H1 (cell line): ENCODE results near the gene GRP. TPM values are rescaled to one million over a fixed set of nuclear protein-coding genes. Genes with fewer than 3 reads are reported as not detected.

ENCODE experiments used
- CTCF ChIA-PET: fragments of 300-600 bp; sonication (Branson Sonifier 250); formaldehyde crosslinking; loops from one replicate; lab custom pipeline; 2021; ENCODE audit not compliant: partially characterized antibody; lab: Charles Lee
- POLR2A ChIA-PET: fragments of 300-600 bp; sonication (Branson Sonifier 250); formaldehyde crosslinking; loops from one replicate; lab custom pipeline; 2021; ENCODE audit warnings: inconsistent platforms; ENCODE audit not compliant: partially characterized antibody; lab: Charles Lee
- DNase-seq, 2 experiments: peaks; one replicate each; pipeline versions ENCODE4 v3.0.0 to v3.0.0-alpha.2; 2010 to 2022; ENCODE audit warnings: low spot score in 2 of 2, low read depth in 1 of 2, mixed read lengths in 1 of 2
- FAIRE-seq: peaks from 2 replicates; lab custom pipeline; 2011; peaks lifted over from hg19 to GRCh38; lab: Jason Lieb, UNC
- H2AFZ ChIP-seq: 2 replicates; pipeline ENCODE4 v1.8.1; 2012; ENCODE audit warnings: low read length, inconsistent platforms
- H2AK5ac ChIP-seq: 2 replicates; pipeline ENCODE4 v1.6.1; 2013; ENCODE audit warnings: low read depth, low read length
- H2BK120ac ChIP-seq: replicated peaks from 2 replicates; pipeline ENCODE3; 2013; ENCODE audit warnings: low read depth, low read length, inconsistent platforms
- H2BK12ac ChIP-seq: 2 replicates; pipeline ENCODE4 v1.6.1; 2013; ENCODE audit warnings: low read depth, low read length
- H2BK15ac ChIP-seq: 2 replicates; pipeline ENCODE4 v1.6.1; 2013; ENCODE audit warnings: low read length
- H2BK20ac ChIP-seq: 2 replicates; pipeline ENCODE4 v1.6.1; 2013; ENCODE audit warnings: low read length
- H2BK5ac ChIP-seq: 2 replicates; pipeline ENCODE4 v1.6.1; 2013; ENCODE audit warnings: low read depth, low read length
- H3K14ac ChIP-seq: 2 replicates; pipeline ENCODE4 v1.6.1; 2013; ENCODE audit warnings: inconsistent platforms; ENCODE audit not compliant: insufficient read length
- H3K18ac ChIP-seq: 2 replicates; pipeline ENCODE4 v1.6.1; 2013; ENCODE audit warnings: low read length; ENCODE audit errors: extremely low read depth
- H3K23ac ChIP-seq: 2 replicates; pipeline ENCODE4 v1.6.1; 2013; ENCODE audit warnings: inconsistent platforms; ENCODE audit not compliant: insufficient read length
- H3K23me2 ChIP-seq: 2 replicates; pipeline ENCODE4 v1.6.1; 2013; ENCODE audit warnings: low read depth, low read length
- H3K27ac ChIP-seq: 2 replicates; pipeline ENCODE4 v1.6.1; 2011; ENCODE audit warnings: low read depth, low read length, inconsistent platforms
- H3K27me3 ChIP-seq, 4 experiments: replicated peaks in 1 of 4; 1 replicate in 1 of 4; 2 replicates in 3 of 4; pipeline versions ENCODE4 v1.6.1 to v1.8.1; 2011 to 2013; ENCODE audit warnings: low read length in 3 of 4, mild to moderate bottlenecking in 3 of 4, inconsistent platforms in 2 of 4, mixed read lengths in 2 of 4, moderate library complexity in 1 of 4; ENCODE audit not compliant: control insufficient read depth in 3 of 4, insufficient read depth in 3 of 4; ENCODE audit errors: extremely low read depth in 1 of 4
- H3K36me3 ChIP-seq, 4 experiments: 2 replicates each; pipeline versions ENCODE4 v1.6.1 to v1.8.1; 2011 to 2013; ENCODE audit warnings: mild to moderate bottlenecking in 4 of 4, low read length in 3 of 4, moderate library complexity in 2 of 4, control low read depth in 1 of 4, inconsistent platforms in 1 of 4; ENCODE audit not compliant: insufficient read depth in 4 of 4, control insufficient read depth in 2 of 4
- H3K4ac ChIP-seq: replicated peaks from 2 replicates; pipeline ENCODE3; 2013; ENCODE audit warnings: low read length, low read depth, mixed read lengths, inconsistent platforms; ENCODE audit not compliant: insufficient read length
- H3K4me1 ChIP-seq, 4 experiments: replicated peaks in 1 of 4; 1 replicate in 1 of 4; 2 replicates in 3 of 4; pipeline versions ENCODE4 v1.6.1 to v1.8.1; 2011 to 2013; ENCODE audit warnings: low read length in 3 of 4, inconsistent platforms in 2 of 4, mixed read lengths in 1 of 4; ENCODE audit not compliant: insufficient read depth in 4 of 4, control insufficient read depth in 3 of 4
- H3K4me2 ChIP-seq, 2 experiments: 2 replicates each; pipeline versions ENCODE4 v1.6.1 to v1.8.1; 2011 to 2013; ENCODE audit warnings: low read depth in 2 of 2, low read length in 2 of 2, control low read depth in 1 of 2, inconsistent platforms in 1 of 2, mild to moderate bottlenecking in 1 of 2; ENCODE audit not compliant: insufficient read depth in 1 of 2
- H3K4me3 ChIP-seq, 4 experiments: fragments of 200-600, 300-600 bp in 1 of 4; sonication (generic), shearing (Covaris generic), sonication (Bioruptor Twin) in 1 of 4; 2 replicates each; pipeline versions ENCODE4 v1.5.1 to v1.8.1; 2011 to 2016; ENCODE audit warnings: low read length in 4 of 4, low read depth in 3 of 4, control low read depth in 2 of 4, inconsistent platforms in 2 of 4, mild to moderate bottlenecking in 2 of 4, mixed read lengths in 1 of 4, moderate library complexity in 1 of 4; ENCODE audit not compliant: insufficient read depth in 2 of 4; ENCODE audit errors: extremely low read depth in 1 of 4
- H3K56ac ChIP-seq: replicated peaks from 2 replicates; pipeline ENCODE3; 2013; ENCODE audit warnings: low read depth, mild to moderate bottlenecking, mixed read lengths, low read length, inconsistent platforms; ENCODE audit not compliant: insufficient read length
- H3K79me1 ChIP-seq: 2 replicates; pipeline ENCODE4 v1.6.1; 2013; ENCODE audit warnings: low read depth, low read length, control low read depth
- H3K79me2 ChIP-seq, 2 experiments: 2 replicates each; pipeline versions ENCODE4 v1.6.1 to v1.8.1; 2012 to 2013; ENCODE audit warnings: low read length in 2 of 2, mild to moderate bottlenecking in 2 of 2, inconsistent platforms in 1 of 2; ENCODE audit not compliant: insufficient read depth in 2 of 2, control insufficient read depth in 1 of 2
- H3K9ac ChIP-seq, 4 experiments: replicated peaks in 1 of 4; 1 replicate in 1 of 4; 2 replicates in 3 of 4; pipeline versions ENCODE4 v1.6.1 to v1.8.1; 2011 to 2013; ENCODE audit warnings: low read depth in 3 of 4, low read length in 3 of 4, control low read depth in 2 of 4, mild to moderate bottlenecking in 2 of 4, moderate library complexity in 2 of 4, inconsistent platforms in 1 of 4; ENCODE audit errors: extremely low read depth in 1 of 4
- H3K9me3 ChIP-seq, 2 experiments: 2 replicates each; pipeline versions ENCODE4 v1.6.1 to v1.8.1; 2012 to 2013; ENCODE audit warnings: mild to moderate bottlenecking in 2 of 2, moderate library complexity in 2 of 2, control low read depth in 1 of 2, inconsistent platforms in 1 of 2, low read depth in 1 of 2, low read length in 1 of 2, mixed read lengths in 1 of 2; ENCODE audit not compliant: insufficient read depth in 2 of 2
- H4K20me1 ChIP-seq, 2 experiments: replicated peaks in 1 of 2; 2 replicates each; pipeline versions ENCODE3 to v1.8.1; 2011 to 2013; ENCODE audit warnings: inconsistent platforms in 2 of 2, low read length in 2 of 2, mild to moderate bottlenecking in 1 of 2; ENCODE audit not compliant: insufficient read depth in 2 of 2, control insufficient read depth in 1 of 2
- H4K5ac ChIP-seq: 2 replicates; pipeline ENCODE4 v1.6.1; 2013; ENCODE audit warnings: low read length, low read depth, mixed read lengths, inconsistent platforms; ENCODE audit not compliant: insufficient read length
- H4K8ac ChIP-seq: 2 replicates; pipeline ENCODE4 v1.8.0; 2013; ENCODE audit warnings: mild to moderate bottlenecking, moderate library complexity, low read length, inconsistent platforms; ENCODE audit not compliant: insufficient read depth; ENCODE audit errors: extremely low read depth
- H4K91ac ChIP-seq: replicated peaks from 2 replicates; pipeline ENCODE3; 2013; ENCODE audit warnings: low read length, mixed read lengths, inconsistent platforms; ENCODE audit not compliant: insufficient read length
- CBX5 ChIP-seq: fragments of 300-800, 300-1000 bp; sonication (generic); IDR thresholded peaks from 2 replicates; pipeline ENCODE4 v1.7.1; 2016; ENCODE audit warnings: antibody characterized with exemption, low read length, low read depth
- CEBPB ChIP-seq: IDR thresholded peaks from 2 replicates; pipeline ENCODE4 v1.6.1; 2012; ENCODE audit warnings: low read depth, low read length
- GABPA ChIP-seq: IDR thresholded peaks from 2 replicates; pipeline ENCODE4 v1.6.1; 2011; ENCODE audit warnings: mild to moderate bottlenecking, low read length, moderate library complexity, borderline replicate concordance; ENCODE audit not compliant: insufficient read depth
- MAFK ChIP-seq: IDR thresholded peaks from 2 replicates; pipeline ENCODE4 v1.6.1; 2012; ENCODE audit warnings: low read depth, mild to moderate bottlenecking, improper control_type of control experiment, low read length
- POLR2AphosphoS5 ChIP-seq: IDR thresholded peaks from 2 replicates; pipeline ENCODE4 v1.6.1; 2011; ENCODE audit warnings: low read depth, low read length
- RFX5 ChIP-seq: IDR thresholded peaks from 2 replicates; pipeline ENCODE4 v1.6.1; 2011; ENCODE audit warnings: low read depth, low read length, improper control_type of control experiment, borderline replicate concordance
- SIRT6 ChIP-seq: IDR thresholded peaks from one replicate; pipeline ENCODE4 v1.7.1; 2012; ENCODE audit warnings: low read length, inconsistent platforms
- SP1 ChIP-seq: IDR thresholded peaks from 2 replicates; pipeline ENCODE4 v1.6.1; 2011; ENCODE audit warnings: low read depth, low read length
- SP2 ChIP-seq: IDR thresholded peaks from 2 replicates; pipeline ENCODE4 v1.6.1; 2012; ENCODE audit warnings: mild to moderate bottlenecking, low read length, inconsistent platforms
- SP4 ChIP-seq: IDR thresholded peaks from 2 replicates; pipeline ENCODE4 v1.6.1; 2012; ENCODE audit warnings: low read length, inconsistent platforms
- TBP ChIP-seq: IDR thresholded peaks from 2 replicates; pipeline ENCODE4 v1.6.1; 2011; ENCODE audit warnings: low read depth, low read length, improper control_type of control experiment
- TEAD4 ChIP-seq: IDR thresholded peaks from 2 replicates; pipeline ENCODE4 v1.6.1; 2012; ENCODE audit warnings: low read depth, low read length, inconsistent platforms, mixed read lengths
- ZNF274 ChIP-seq: IDR thresholded peaks from 2 replicates; pipeline ENCODE4 v1.7.0; 2012; ENCODE audit warnings: low read length, borderline replicate concordance; ENCODE audit errors: extremely low read depth
- WGBS, 2 experiments: shearing (Covaris generic) in 1 of 2; methylation state at CpG; one replicate each; pipeline versions ENCODE4 v1.1.6 to v1.1.7; 2013 to 2015; ENCODE audit warnings: low lambda C conversion rate in 2 of 2, mixed read lengths in 2 of 2, inconsistent platforms in 1 of 2, low coverage in 1 of 2, missing lambda C conversion rate in 1 of 2; ENCODE audit not compliant: insufficient replicate concordance in 2 of 2, insufficient coverage in 1 of 2, insufficient read length in 1 of 2; ENCODE audit errors: extremely low coverage in 1 of 2, missing lambda C conversion rate in 1 of 2; 5-methylcytosine and 5-hydroxymethylcytosine counted together
- polyA plus RNA-seq, 7 experiments: library from polyadenylated mRNA; depleted of rRNA in 3 of 7; stranded (reverse) in 5 of 7; unstranded in 2 of 7; fragments of >200 nt in 5 of 7; fragments of 200-250 nt in 2 of 7; gene quantifications; 1 replicate in 5 of 7; 2 replicates in 1 of 7; 4 replicates in 1 of 7; pipeline versions ENCODE4 v1.2.1 to v1.2.3, GENCODE V29; 2011 to 2013; ENCODE audit warnings: missing spikeins in 2 of 7, mixed read lengths in 2 of 7
- total RNA-seq: library from RNA; stranded (reverse); fragmentation: NEBNext Ultra II Directional; extraction: Animal tissue kit (Norgen Biotek cat#: 25700); gene quantifications from 2 replicates; pipeline ENCODE4 v1.2.1, GENCODE V29; 2021
- TF ChIP-seq, protein P1 (sequence below): IDR thresholded peaks from 2 replicates; pipeline ENCODE4 v1.6.1; 2012; ENCODE audit warnings: inconsistent platforms

The GRP gene
- total and polyA plus RNA-seq, 2 of the 8 experiments (the other 6 are each of a cell fraction or from before 2014, with no cell fraction given), result not detected

DNA sequence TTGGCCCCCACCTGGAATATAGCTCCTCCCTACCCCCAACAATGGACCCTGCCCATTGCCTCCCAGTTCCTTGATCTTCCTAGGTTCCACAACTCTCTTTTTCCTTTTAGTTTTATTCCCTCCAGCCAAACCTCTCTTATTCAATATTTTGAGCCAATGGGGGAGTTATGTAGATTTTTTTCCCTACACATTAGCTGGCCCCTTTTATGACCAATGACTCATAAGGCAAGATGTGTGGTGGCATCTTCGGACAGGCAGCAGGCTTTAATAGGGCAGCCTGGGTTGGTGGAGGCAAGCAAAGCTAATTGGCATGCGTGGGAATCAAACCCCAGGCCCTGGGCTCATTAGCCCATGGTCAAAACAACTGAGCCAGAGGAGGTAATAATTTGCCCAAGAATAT, 9.2 kb downstream of the GRP start:
- no peak overlapping the region for H3K18ac ChIP-seq
- no peak overlapping the region for H4K91ac ChIP-seq
- DNase-seq (no peak), FAIRE-seq (no peak)
- no peaks in the 10 kb centered on the region for H3K4me1 ChIP-seq
- WGBS, 2 experiments, result 71% methylated on average over 2 of the region's 2 CpGs; no CpG with 5 or more reads in 1 of the 2 experiments
- no peak overlapping the region for H2AFZ ChIP-seq
- ChIA-PET POLR2A (interaction anchor here (1.0 to 1.2 kb wide), 2 partner anchors 8 to 35 kb away, joined by 3 to 4 read pairs; no protein-coding TSS in a partner anchor), CTCF (interaction anchor here (1.0 to 2.2 kb wide), 6 partner anchors 9 to 173 kb away, joined by 3 to 13 read pairs (median 3); partner anchors contain the start of genes GRP and RAX)
- no peak overlapping the region for H2BK5ac ChIP-seq
- H3K79me2 ChIP-seq, result no peaks in the 10 kb centered on the region
- no peak overlapping the region for H3K4ac ChIP-seq
- no peak overlapping the region for H3K27ac ChIP-seq
- no peak overlapping the region for H3K4me3 ChIP-seq
- H2BK15ac ChIP-seq, result no peak overlapping the region
- H3K23me2 ChIP-seq, result no peaks in the 10 kb centered on the region
- no peak overlapping the region for H4K5ac ChIP-seq
- H3K36me3 ChIP-seq, result no peaks in the 10 kb centered on the region
- no peaks in the 10 kb centered on the region for H3K79me1 ChIP-seq
- no peaks in the 10 kb centered on the region for H4K20me1 ChIP-seq
- H2BK20ac ChIP-seq, result no peak overlapping the region
- peaks cover 0 to 3% (median under 1%) of the 10 kb centered on the region in 4 experiments; a peak in 4 of 7 replicates for H3K27me3 ChIP-seq
- no peak overlapping the region for H3K4me2 ChIP-seq
- H3K56ac ChIP-seq, result no peak overlapping the region
- no peak overlapping the region for H2BK12ac ChIP-seq
- H4K8ac ChIP-seq, result no peak overlapping the region
- no peak overlapping the region for H3K23ac ChIP-seq
- H3K9ac ChIP-seq, result no peak overlapping the region
- no peaks in the 10 kb centered on the region for H3K9me3 ChIP-seq
- no peak overlapping the region for H3K14ac ChIP-seq
- no peak overlapping the region for H2AK5ac ChIP-seq
- no peak overlapping the region for H2BK120ac ChIP-seq
- TF ChIP-seq, protein P1, sequence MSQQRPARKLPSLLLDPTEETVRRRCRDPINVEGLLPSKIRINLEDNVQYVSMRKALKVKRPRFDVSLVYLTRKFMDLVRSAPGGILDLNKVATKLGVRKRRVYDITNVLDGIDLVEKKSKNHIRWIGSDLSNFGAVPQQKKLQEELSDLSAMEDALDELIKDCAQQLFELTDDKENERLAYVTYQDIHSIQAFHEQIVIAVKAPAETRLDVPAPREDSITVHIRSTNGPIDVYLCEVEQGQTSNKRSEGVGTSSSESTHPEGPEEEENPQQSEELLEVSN, result no peak
- TF ChIP-seq TBP, result no peak
- TF ChIP-seq TEAD4, result no peak
- no peak for TF ChIP-seq ZNF274
- no peak for TF ChIP-seq CEBPB
- TF ChIP-seq CBX5, result no peak
- no peak for TF ChIP-seq MAFK
- no peak for TF ChIP-seq SP1
- TF ChIP-seq RFX5, result no peak
- TF ChIP-seq SP2, result no peak
- no peak for TF ChIP-seq SIRT6
- no peak for TF ChIP-seq SP4
- no peak for TF ChIP-seq GABPA
- TF ChIP-seq POLR2AphosphoS5, result no peak
